ENCODE data around the gene ACCSL. TPM values are rescaled to one million over a fixed set of nuclear protein-coding genes. Genes with fewer than 3 reads are reported as not detected.

ACCSL gene
- polyA plus RNA-seq, 2 donors: not detected

- Histone ChIP-seq H3K4me3 (ENCODE audit: low read depth in 1 of 2, low read length in 2 of 2) (no peak overlapping the region), H3K27ac (ENCODE audit: low read depth in 2 of 2, low read length in 1 of 2) (no peak overlapping the region), H3K4me1 (ENCODE audit: control insufficient read depth in 2 of 2, insufficient read depth in 2 of 2, low read length in 1 of 2) (no peaks in the 10 kb centered on the region), H3K9me3 (ENCODE audit: control insufficient read depth in 2 of 2, insufficient read depth in 1 of 2, low read depth in 1 of 2, low read length in 1 of 2) (no peaks in the 10 kb centered on the region), H3K27me3 (ENCODE audit: control insufficient read depth in 1 of 2, insufficient read depth in 2 of 2, low read length in 2 of 2) (no peaks in the 10 kb centered on the region), H3K36me3 (ENCODE audit: control insufficient read depth in 2 of 2, insufficient read depth in 2 of 2, low read length in 1 of 2) (peaks cover 0 to 8% of the 10 kb centered on the region in 2 donors)
- 88 to 91% methylated on average over 5 of the region's 5 CpGs for WGBS, 2 donors
These were observed 56.9 kb downstream of the ACCSL start for GRCh38 chr11:44104481-44105294.

GRCh38 chr11:44108260-44108659, 60.5 kb downstream of the ACCSL start:
- peaks cover 0 to 8% of the 10 kb centered on the region in 2 donors for H3K36me3 ChIP-seq (ENCODE audit: control insufficient read depth in 2 of 2, insufficient read depth in 2 of 2, low read length in 1 of 2)
- H3K4me1 ChIP-seq (ENCODE audit: control insufficient read depth in 2 of 2, insufficient read depth in 2 of 2, low read length in 1 of 2): no peaks in the 10 kb centered on the region
- no peaks in the 10 kb centered on the region for H3K9me3 ChIP-seq (ENCODE audit: control insufficient read depth in 2 of 2, insufficient read depth in 1 of 2, low read depth in 1 of 2, low read length in 1 of 2)
- 93 to 95% methylated on average over 6 of the region's 6 CpGs for WGBS, 2 donors
- H3K4me3 ChIP-seq (ENCODE audit: low read depth in 1 of 2, low read length in 2 of 2): no peak overlapping the region
- H3K27ac ChIP-seq (ENCODE audit: low read depth in 2 of 2, low read length in 1 of 2): no peak overlapping the region
- H3K27me3 ChIP-seq (ENCODE audit: control insufficient read depth in 1 of 2, insufficient read depth in 2 of 2, low read length in 2 of 2): no peaks in the 10 kb centered on the region

Other genes with a start within 250 kb of the ACCSL start
- gene ALKBH3, start 167.2 kb upstream of the ACCSL start, polyA plus RNA-seq: 10 to 100 TPM; 15.3 to 23.2 TPM
- gene C11orf96, start 105.3 kb upstream of the ACCSL start, polyA plus RNA-seq: 10 to 100 TPM in 1 of 2 donors, 1 to 10 TPM in 1; 4.8 to 38.4 TPM
- gene ACCS, start 18.3 kb downstream of the ACCSL start, polyA plus RNA-seq: 10 to 100 TPM in 1 of 2 donors, 1 to 10 TPM in 1; 6.5 to 28.7 TPM
- gene EXT2, start 47.7 kb downstream of the ACCSL start, polyA plus RNA-seq: 10 to 100 TPM; 13.5 to 16.4 TPM